ENCODE data around the gene LIN28B.

LIN28B gene

GRCh38 chr6:104954190-104954797 lies 2.6 kb upstream of the LIN28B start:
- Histone ChIP-seq H3K36me3 (ENCODE audit: control insufficient read depth in 1 of 2, insufficient read depth in 2 of 2, low read length in 2 of 2) (no peaks in the 10 kb centered on the region), H3K14ac (ENCODE audit: low read length) (no peak overlapping the region), H4K12ac (ENCODE audit: low read depth, low read length) (no peak overlapping the region), H3K9ac (ENCODE audit: low read length) (no peak overlapping the region), H2BK12ac (ENCODE audit: low read length) (no peak overlapping the region), H3K27me3 (ENCODE audit: insufficient read depth, low read length) (no peaks in the 10 kb centered on the region), H3K9me3 (ENCODE audit: insufficient read depth, low read depth, low read length) (no peaks in the 10 kb centered on the region), H3K4me1 (ENCODE audit: control insufficient read depth in 1 of 2, insufficient read depth in 2 of 2, low read length in 2 of 2) (no peaks in the 10 kb centered on the region), H3K79me2 (ENCODE audit: control insufficient read depth, insufficient read depth, low read length, poor library complexity) (peaks cover 4% of the 10 kb centered on the region), H3K23ac (ENCODE audit: low read length) (no peak overlapping the region), H4K91ac (ENCODE audit: low read depth, low read length) (no peak overlapping the region), H3K18ac (ENCODE audit: low read length) (no peak overlapping the region), H3K27ac (ENCODE audit: low read depth, low read length) (peak overlapping the region; percentile 93), H3K79me1 (ENCODE audit: low read length) (peaks cover 21% of the 10 kb centered on the region), H2AFZ (ENCODE audit: insufficient read depth, low read length, poor library complexity) (no peak overlapping the region), H3K4ac (ENCODE audit: low read depth, low read length) (no peak overlapping the region), H3K4me3 (ENCODE audit: low read depth, low read length) (no peak overlapping the region), H2AK5ac (ENCODE audit: low read length) (no peak overlapping the region), H2BK120ac (ENCODE audit: insufficient read depth, low read length, poor library complexity) (no peak overlapping the region), H2BK5ac (ENCODE audit: low read depth, low read length, poor library complexity) (no peak overlapping the region), H4K8ac (ENCODE audit: low read depth, low read length) (no peak overlapping the region), H3K4me2 (ENCODE audit: low read length) (peak overlapping the region; percentile 49)
- no CpG with 5 or more reads among the region's 4 CpGs for WGBS (ENCODE audit: extremely low coverage, insufficient coverage, insufficient read length)
- DNase-seq, result no peak

GRCh38 chr6:104955491-104955890 lies 1.4 kb upstream of the LIN28B start:
- Histone ChIP-seq H3K79me1 (ENCODE audit: low read length) (peaks cover 21% of the 10 kb centered on the region), H4K12ac (ENCODE audit: low read depth, low read length) (no peak overlapping the region), H3K14ac (ENCODE audit: low read length) (no peak overlapping the region), H3K23ac (ENCODE audit: low read length) (no peak overlapping the region), H3K4me3 (ENCODE audit: low read depth, low read length) (no peak overlapping the region), H3K4me1 (ENCODE audit: control insufficient read depth in 1 of 2, insufficient read depth in 2 of 2, low read length in 2 of 2) (no peaks in the 10 kb centered on the region), H2BK120ac (ENCODE audit: insufficient read depth, low read length, poor library complexity) (no peak overlapping the region), H3K27me3 (ENCODE audit: insufficient read depth, low read length) (no peaks in the 10 kb centered on the region), H3K18ac (ENCODE audit: low read length) (no peak overlapping the region), H3K27ac (ENCODE audit: low read depth, low read length) (peak overlapping the region; percentile 90), H3K9ac (ENCODE audit: low read length) (no peak overlapping the region), H3K79me2 (ENCODE audit: control insufficient read depth, insufficient read depth, low read length, poor library complexity) (peaks cover 4% of the 10 kb centered on the region), H4K91ac (ENCODE audit: low read depth, low read length) (no peak overlapping the region), H3K4me2 (ENCODE audit: low read length) (peak overlapping the region; percentile 70), H2BK12ac (ENCODE audit: low read length) (no peak overlapping the region), H2BK5ac (ENCODE audit: low read depth, low read length, poor library complexity) (peak overlapping the region; percentile 73), H3K36me3 (ENCODE audit: control insufficient read depth in 1 of 2, insufficient read depth in 2 of 2, low read length in 2 of 2) (no peaks in the 10 kb centered on the region), H2AK5ac (ENCODE audit: low read length) (no peak overlapping the region), H2AFZ (ENCODE audit: insufficient read depth, low read length, poor library complexity) (no peak overlapping the region), H3K4ac (ENCODE audit: low read depth, low read length) (no peak overlapping the region), H3K9me3 (ENCODE audit: insufficient read depth, low read depth, low read length) (no peaks in the 10 kb centered on the region), H4K8ac (ENCODE audit: low read depth, low read length) (no peak overlapping the region)
- no CpG with 5 or more reads among the region's 5 CpGs for WGBS (ENCODE audit: extremely low coverage, insufficient coverage, insufficient read length)
- DNase-seq, result no peak

- no CpG with 5 or more reads among the region's 16 CpGs for WGBS (ENCODE audit: extremely low coverage, insufficient coverage, insufficient read length)
- Histone ChIP-seq H4K12ac (ENCODE audit: low read depth, low read length) (peak overlapping the region; percentile 62), H2AK5ac (ENCODE audit: low read length) (no peak overlapping the region), H2BK12ac (ENCODE audit: low read length) (peak overlapping the region; percentile 84), H3K4me1 (ENCODE audit: control insufficient read depth in 1 of 2, insufficient read depth in 2 of 2, low read length in 2 of 2) (no peaks in the 10 kb centered on the region), H4K8ac (ENCODE audit: low read depth, low read length) (peak overlapping the region; percentile 56), H2BK5ac (ENCODE audit: low read depth, low read length, poor library complexity) (peak overlapping the region; percentile 96), H3K79me1 (ENCODE audit: low read length) (peaks cover 21% of the 10 kb centered on the region), H3K27me3 (ENCODE audit: insufficient read depth, low read length) (no peaks in the 10 kb centered on the region), H3K36me3 (ENCODE audit: control insufficient read depth in 1 of 2, insufficient read depth in 2 of 2, low read length in 2 of 2) (no peaks in the 10 kb centered on the region), H3K4ac (ENCODE audit: low read depth, low read length) (no peak overlapping the region), H3K4me2 (ENCODE audit: low read length) (peak overlapping the region; percentile 70), H3K14ac (ENCODE audit: low read length) (peak overlapping the region; percentile 51), H4K91ac (ENCODE audit: low read depth, low read length) (peak overlapping the region; percentile 66), H3K23ac (ENCODE audit: low read length) (no peak overlapping the region), H2BK120ac (ENCODE audit: insufficient read depth, low read length, poor library complexity) (peak overlapping the region; percentile 80), H3K18ac (ENCODE audit: low read length) (peak overlapping the region; percentile 88), H3K9ac (ENCODE audit: low read length) (no peak overlapping the region), H3K79me2 (ENCODE audit: control insufficient read depth, insufficient read depth, low read length, poor library complexity) (peaks cover 4% of the 10 kb centered on the region), H2AFZ (ENCODE audit: insufficient read depth, low read length, poor library complexity) (peak overlapping the region; percentile 17), H3K9me3 (ENCODE audit: insufficient read depth, low read depth, low read length) (no peaks in the 10 kb centered on the region), H3K4me3 (ENCODE audit: low read depth, low read length) (no peak overlapping the region), H3K27ac (ENCODE audit: low read depth, low read length) (peak overlapping the region; percentile 93)
- DNase-seq, result no peak
Observed at GRCh38 chr6:104955927-104956730, 778 bp upstream of the LIN28B start.

- Histone ChIP-seq H3K23ac (ENCODE audit: low read length) (no peak overlapping the region), H3K27ac (ENCODE audit: low read depth, low read length) (peak overlapping the region; percentile 93), H4K8ac (ENCODE audit: low read depth, low read length) (peak overlapping the region; percentile 90), H3K4me3 (ENCODE audit: low read depth, low read length) (peak overlapping the region; percentile 59), H3K9ac (ENCODE audit: low read length) (no peak overlapping the region), H3K27me3 (ENCODE audit: insufficient read depth, low read length) (no peaks in the 10 kb centered on the region), H4K12ac (ENCODE audit: low read depth, low read length) (peak overlapping the region; percentile 43), H3K4me1 (ENCODE audit: control insufficient read depth in 1 of 2, insufficient read depth in 2 of 2, low read length in 2 of 2) (no peaks in the 10 kb centered on the region), H3K79me2 (ENCODE audit: control insufficient read depth, insufficient read depth, low read length, poor library complexity) (peaks cover 4% of the 10 kb centered on the region), H3K4ac (ENCODE audit: low read depth, low read length) (peak overlapping the region; percentile 91), H2BK5ac (ENCODE audit: low read depth, low read length, poor library complexity) (peak overlapping the region; percentile 92), H2BK120ac (ENCODE audit: insufficient read depth, low read length, poor library complexity) (peak overlapping the region; percentile 88), H2AFZ (ENCODE audit: insufficient read depth, low read length, poor library complexity) (no peak overlapping the region), H2AK5ac (ENCODE audit: low read length) (peak overlapping the region; percentile 83), H3K14ac (ENCODE audit: low read length) (peak overlapping the region; percentile 77), H3K4me2 (ENCODE audit: low read length) (peak overlapping the region; percentile 67), H2BK12ac (ENCODE audit: low read length) (peak overlapping the region; percentile 49), H3K9me3 (ENCODE audit: insufficient read depth, low read depth, low read length) (no peaks in the 10 kb centered on the region), H4K91ac (ENCODE audit: low read depth, low read length) (peak overlapping the region; percentile 80), H3K79me1 (ENCODE audit: low read length) (peaks cover 21% of the 10 kb centered on the region), H3K36me3 (ENCODE audit: control insufficient read depth in 1 of 2, insufficient read depth in 2 of 2, low read length in 2 of 2) (peaks cover 0 to 3% of the 10 kb centered on the region in 2 experiments), H3K18ac (ENCODE audit: low read length) (peak overlapping the region; percentile 71)
- no peak for DNase-seq
- WGBS (ENCODE audit: extremely low coverage, insufficient coverage, insufficient read length), result no CpG with 5 or more reads among the region's 21 CpGs
Observed at GRCh38 chr6:104957301-104958177, 632 bp downstream of the LIN28B start.
